IMR-90 (cell line): ENCODE measurements around the gene SLC18A3. TPM values are rescaled to one million over a fixed set of nuclear protein-coding genes. Genes with fewer than 3 reads are reported as not detected.

Source experiments
- ATAC-seq: fragments of 200-7000 bp; cut with Tn5 transposase; 2 replicates; pipeline ENCODE4 v1.9.1; 2020; ENCODE audit warnings: low read depth, mild to moderate bottlenecking, moderate library complexity
- BruUV-seq: library from RNA; stranded (reverse); fragments of 400-500 nt; replicated peaks from 2 replicates; lab custom pipeline; 2021; lab: Mats Ljungman, UMichigan
- CTCF ChIA-PET: fragments of 300-600 bp; formaldehyde crosslinking; extraction: SDS; loops from one replicate; lab custom pipeline; 2021; ENCODE audit warnings: antibody characterized with exemption; lab: Yijun Ruan, JAX
- POLR2A ChIA-PET: fragments of 300-600 bp; sonication (Branson Sonifier 250); formaldehyde crosslinking; loops from one replicate; lab custom pipeline; 2022; ENCODE audit warnings: antibody characterized with exemption; ENCODE audit not compliant: unreplicated experiment; lab: Charles Lee
- DNase-seq: peaks from one replicate; pipeline ENCODE4 v3.0.0; 2013
- H2AFZ ChIP-seq: replicated peaks from 2 replicates; pipeline ENCODE3; 2013; ENCODE audit warnings: low read length, mild to moderate bottlenecking; ENCODE audit not compliant: poor library complexity
- H2AK5ac ChIP-seq: 2 replicates; pipeline ENCODE4 v1.6.1; 2013; ENCODE audit warnings: low read depth, low read length, inconsistent platforms
- H2AK9ac ChIP-seq: replicated peaks from 2 replicates; pipeline ENCODE3; 2013; ENCODE audit warnings: mild to moderate bottlenecking, low read depth, low read length, moderate library complexity; ENCODE audit not compliant: poor library complexity
- H2BK120ac ChIP-seq: 2 replicates; pipeline ENCODE4 v1.6.1; 2013; ENCODE audit warnings: low read depth, low read length, inconsistent platforms
- H2BK15ac ChIP-seq: 3 replicates; pipeline ENCODE4 v1.6.1; 2013; ENCODE audit warnings: low read depth, low read length, inconsistent platforms
- H2BK20ac ChIP-seq: 2 replicates; pipeline ENCODE4 v1.6.1; 2013; ENCODE audit warnings: low read depth, mild to moderate bottlenecking, inconsistent platforms, low read length, moderate library complexity
- H2BK5ac ChIP-seq: 2 replicates; pipeline ENCODE4 v1.6.1; 2013; ENCODE audit warnings: mild to moderate bottlenecking, low read depth, low read length, inconsistent platforms; ENCODE audit not compliant: poor library complexity, severe bottlenecking
- H3K14ac ChIP-seq: replicated peaks from 2 replicates; pipeline ENCODE4 v1.6.1; 2013; ENCODE audit warnings: low read depth, low read length, inconsistent platforms
- H3K18ac ChIP-seq: 2 replicates; pipeline ENCODE4 v1.6.1; 2013; ENCODE audit warnings: low read depth, low read length, control low read depth
- H3K23ac ChIP-seq: 2 replicates; pipeline ENCODE4 v1.6.1; 2013; ENCODE audit warnings: low read depth, low read length, inconsistent platforms
- H3K27ac ChIP-seq: 2 replicates; pipeline ENCODE4 v1.5.1; 2013; ENCODE audit warnings: mild to moderate bottlenecking, control low read depth, low read length; ENCODE audit not compliant: insufficient read depth
- H3K27me3 ChIP-seq: 2 replicates; pipeline ENCODE4 v1.6.1; 2013; ENCODE audit warnings: low read length; ENCODE audit not compliant: control insufficient read depth, insufficient read depth
- H3K36me3 ChIP-seq: 2 replicates; pipeline ENCODE4 v1.6.1; 2013; ENCODE audit warnings: low read length, mixed read lengths; ENCODE audit not compliant: control insufficient read depth, insufficient read depth
- H3K4ac ChIP-seq: 2 replicates; pipeline ENCODE4 v1.6.1; 2013; ENCODE audit warnings: low read depth, low read length, inconsistent platforms
- H3K4me1 ChIP-seq: 2 replicates; pipeline ENCODE4 v1.6.1; 2013; ENCODE audit warnings: low read length, mixed read lengths; ENCODE audit not compliant: control insufficient read depth, insufficient read depth
- H3K4me2 ChIP-seq: 2 replicates; pipeline ENCODE4 v1.6.1; 2013; ENCODE audit warnings: low read depth, mild to moderate bottlenecking, control low read depth, low read length, moderate library complexity
- H3K4me3 ChIP-seq: 2 replicates; pipeline ENCODE4 v1.5.1; 2013; ENCODE audit warnings: low read depth, mild to moderate bottlenecking, control low read depth, low read length, moderate library complexity; ENCODE audit not compliant: insufficient read depth
- H3K56ac ChIP-seq: 2 replicates; pipeline ENCODE4 v1.6.1; 2013; ENCODE audit warnings: low read length, inconsistent platforms; ENCODE audit not compliant: insufficient read depth; ENCODE audit errors: extremely low read depth
- H3K79me1 ChIP-seq, 2 experiments: 2 replicates each; pipeline ENCODE4 v1.6.1; 2013; ENCODE audit warnings: low read length in 2 of 2, inconsistent platforms in 1 of 2, low read depth in 1 of 2
- H3K9ac ChIP-seq: 2 replicates; pipeline ENCODE4 v1.6.1; 2013; ENCODE audit warnings: low read depth, low read length, control low read depth
- H3K9me1 ChIP-seq: 2 replicates; pipeline ENCODE4 v1.6.1; 2013; ENCODE audit warnings: low read length, inconsistent platforms; ENCODE audit not compliant: insufficient read depth
- H3K9me3 ChIP-seq: 2 replicates; pipeline ENCODE4 v1.6.1; 2013; ENCODE audit warnings: low read length; ENCODE audit not compliant: control insufficient read depth, insufficient read depth
- H4K20me1 ChIP-seq: 2 replicates; pipeline ENCODE4 v1.6.1; 2013; ENCODE audit warnings: low read length, inconsistent platforms; ENCODE audit not compliant: insufficient read depth
- H4K5ac ChIP-seq: 2 replicates; pipeline ENCODE4 v1.6.1; 2013; ENCODE audit warnings: mild to moderate bottlenecking, low read depth, low read length, control low read depth
- H4K8ac ChIP-seq, 2 experiments: 2 replicates each; pipeline ENCODE4 v1.6.1; 2013; ENCODE audit warnings: low read depth in 2 of 2, low read length in 2 of 2, control low read depth in 1 of 2, inconsistent platforms in 1 of 2
- H4K91ac ChIP-seq: 2 replicates; pipeline ENCODE4 v1.6.1; 2013; ENCODE audit warnings: low read depth, low read length, inconsistent platforms; ENCODE audit not compliant: insufficient read depth
- BHLHE40 ChIP-seq: fragments of 150-350 bp; IDR thresholded peaks from 2 replicates; pipeline ENCODE4 v1.6.1; 2016; ENCODE audit warnings: mild to moderate bottlenecking, low read depth, low read length
- ELK1 ChIP-seq: fragments of 150-350 bp; IDR thresholded peaks from 2 replicates; pipeline ENCODE4 v1.6.1; 2016; ENCODE audit warnings: low read depth, mild to moderate bottlenecking, low read length, moderate library complexity, borderline replicate concordance
- FOS ChIP-seq: fragments of 150-350 bp; IDR thresholded peaks from 2 replicates; pipeline ENCODE4 v1.6.1; 2016; ENCODE audit warnings: low read depth, low read length
- MAFK ChIP-seq: IDR thresholded peaks from 2 replicates; pipeline ENCODE4 v1.6.1; 2012; ENCODE audit warnings: low read depth, low read length, improper control_type of control experiment
- MAZ ChIP-seq: IDR thresholded peaks from 2 replicates; pipeline ENCODE4 v1.6.1; 2012; ENCODE audit warnings: low read depth, mild to moderate bottlenecking, low read length, improper control_type of control experiment, moderate library complexity, borderline replicate concordance
- MXI1 ChIP-seq: IDR thresholded peaks from 2 replicates; pipeline ENCODE4 v1.6.1; 2012; ENCODE audit warnings: low read depth, mild to moderate bottlenecking, low read length, moderate library complexity, borderline replicate concordance
- NFE2L2 ChIP-seq: fragments of 150-350 bp; IDR thresholded peaks from 2 replicates; pipeline ENCODE4 v1.6.1; 2016; ENCODE audit warnings: low read depth, mild to moderate bottlenecking, low read length
- RCOR1 ChIP-seq: IDR thresholded peaks from 2 replicates; pipeline ENCODE4 v1.6.1; 2012; ENCODE audit warnings: mild to moderate bottlenecking, low read length, improper control_type of control experiment; ENCODE audit not compliant: insufficient replicate concordance
- SMC3 ChIP-seq: fragments of 150-350 bp; IDR thresholded peaks from 2 replicates; pipeline ENCODE4 v1.6.1; 2016; ENCODE audit warnings: low read depth, mild to moderate bottlenecking, antibody characterized with exemption, low read length, moderate library complexity
- USF2 ChIP-seq: fragments of 150-350 bp; IDR thresholded peaks from 2 replicates; pipeline ENCODE4 v1.6.1; 2017; ENCODE audit warnings: mild to moderate bottlenecking, antibody characterized with exemption, low read length, low read depth
- WGBS, 2 experiments: methylation state at CpG; one replicate each; pipeline versions ENCODE4 v1.1.5 to v1.1.7; 2013; ENCODE audit warnings: missing lambda C conversion rate in 2 of 2; ENCODE audit not compliant: insufficient read length in 1 of 2; ENCODE audit errors: extremely low coverage in 2 of 2; 5-methylcytosine and 5-hydroxymethylcytosine counted together
- dilution Hi-C: fragments of 300-500 bp; cut with HindIII; formaldehyde crosslinking; loops from one replicate; pipeline ENCODE4 v1.14.3; 2018; ENCODE audit warnings: low sequenced_read_pairs; ENCODE audit not compliant: unreplicated experiment
- in situ Hi-C: fragments of 300-500 bp; cut with MboI; formaldehyde crosslinking; loops from 3 replicates; pipeline ENCODE4 v1.14.3; 2019; ENCODE audit warnings: low sequenced_read_pairs, inconsistent platforms, mixed read lengths
- intact Hi-C: fragments of 100-400 bp; cut with micrococcal nuclease; formaldehyde crosslinking; loops from 2 replicates; pipeline ENCODE4 v1.10.0; 2022
- polyA plus RNA-seq, 3 experiments: library from polyadenylated mRNA; depleted of rRNA; stranded (reverse); fragments of >200 nt; gene quantifications; 2 replicates each; pipeline ENCODE4 v1.2.3, GENCODE V29; 2012; ENCODE audit warnings: low replicate concordance in 1 of 3
- total RNA-seq: library from RNA; depleted of rRNA; stranded (reverse); fragments of >200 nt; gene quantifications from 2 replicates; pipeline ENCODE4 v1.2.3, GENCODE V29; 2012

Gene SLC18A3
- total and polyA plus RNA-seq, 2 of the 4 experiments (the other 2 are of a cell fraction), result not detected

GRCh38 chr10:49598986-49599385, 11.1 kb upstream of the SLC18A3 start:
- Histone ChIP-seq H3K9me3 (no peaks in the 10 kb centered on the region), H2BK5ac (no peak overlapping the region), H4K8ac (no peak overlapping the region), H3K4me3 (no peak overlapping the region), H3K9me1 (no peaks in the 10 kb centered on the region; the same call in 1 of the 2 replicates), H3K18ac (no peak overlapping the region), H3K9ac (no peak overlapping the region), H2BK15ac (no peak overlapping the region), H2BK20ac (no peak overlapping the region), H3K79me1 (no peaks in the 10 kb centered on the region), H3K36me3 (no peaks in the 10 kb centered on the region), H3K27me3 (peaks cover 25% of the 10 kb centered on the region; the same call in 1 of the 2 replicates), H2BK120ac (no peak overlapping the region), H4K91ac (no peak overlapping the region), H3K14ac (no peak overlapping the region), H4K5ac (no peak overlapping the region), H3K4me1 (peaks cover 2% of the 10 kb centered on the region; the same call in 1 of the 2 replicates), H4K20me1 (no peaks in the 10 kb centered on the region), H3K23ac (no peak overlapping the region), H2AK9ac (no peak overlapping the region), H3K56ac (no peak overlapping the region), H3K4ac (no peak overlapping the region), H2AFZ (no peak overlapping the region), H3K27ac (no peak overlapping the region), H3K4me2 (no peak overlapping the region), H2AK5ac (no peak overlapping the region)
- intact Hi-C loops (loop anchor here (10.0 kb wide), 2 partner anchors 346 to 466 kb away; partner anchors contain the start of genes PARG, TIMM23B and WASHC2A), dilution Hi-C loops (no loop called here), in situ Hi-C loops (loop anchor here (10.0 kb wide), 2 partner anchors 316 to 616 kb away; no protein-coding TSS in a partner anchor)
- POLR2A ChIA-PET, result no interaction called here
- no peak for TF ChIP-seq FOS
- no peak for TF ChIP-seq SMC3
- TF ChIP-seq MAFK, result no peak
- no peak for TF ChIP-seq MAZ
- no peak for TF ChIP-seq BHLHE40
- no peak for TF ChIP-seq MXI1
- TF ChIP-seq ELK1, result no peak
- no peak for TF ChIP-seq USF2
- TF ChIP-seq RCOR1, result no peak
- TF ChIP-seq NFE2L2, result no peak
- BruUV-seq, result no TSS peak
- ATAC-seq (peak; percentile 33), DNase-seq (peak; percentile 4)
- CTCF ChIA-PET, result interaction anchor here (0.6 kb wide), 1 partner anchor 484 kb away, joined by 3 read pairs; no protein-coding TSS in a partner anchor
- no CpG with 5 or more reads among the region's 4 CpGs for WGBS, 2 experiments
